GM19438 (cell line): ENCODE measurements around the gene TENM3.

Experiments
- ATAC-seq: cut with Tn5 transposase; IDR thresholded peaks from one replicate; pipeline ENCODE4 v1.9.1; 2021; ENCODE audit warnings: low read depth; ENCODE audit not compliant: unreplicated experiment

Gene TENM3

GRCh38 chr4:182250446-182250845, 7.2 kb downstream of the TENM3 start:
- ATAC-seq = no peak

GRCh38 chr4:182251116-182251515, 7.9 kb downstream of the TENM3 start:
- no peak for ATAC-seq

- no peak for ATAC-seq
Observed at GRCh38 chr4:182252220-182252619, 9.0 kb downstream of the TENM3 start.

GRCh38 chr4:182254026-182254780, 11.0 kb downstream of the TENM3 start:
- ATAC-seq = no peak

GRCh38 chr4:182255441-182256190, 12.4 kb downstream of the TENM3 start:
- no peak for ATAC-seq

GRCh38 chr4:182257016-182257415, 13.8 kb downstream of the TENM3 start:
- ATAC-seq = no peak

- no peak for ATAC-seq
Observed at GRCh38 chr4:182257503-182257902, 14.3 kb downstream of the TENM3 start.

- no peak for ATAC-seq
Observed at GRCh38 chr4:182258441-182259000, 15.3 kb downstream of the TENM3 start.

GRCh38 chr4:182261651-182262223, 18.5 kb downstream of the TENM3 start:
- no peak for ATAC-seq

- ATAC-seq = no peak
Observed at GRCh38 chr4:182263562-182263961, 20.4 kb downstream of the TENM3 start.

- ATAC-seq = no peak
Observed at GRCh38 chr4:182264139-182264752, 21.0 kb downstream of the TENM3 start.

- ATAC-seq = no peak
Observed at GRCh38 chr4:182265881-182266280, 22.7 kb downstream of the TENM3 start.

GRCh38 chr4:182267048-182267447, 23.8 kb downstream of the TENM3 start:
- no peak for ATAC-seq

- ATAC-seq = no peak
Observed at GRCh38 chr4:182268966-182269365, 25.8 kb downstream of the TENM3 start.

- no peak for ATAC-seq
Observed at GRCh38 chr4:182271731-182272130, 28.5 kb downstream of the TENM3 start.

- no peak for ATAC-seq
Observed at GRCh38 chr4:182272151-182272550, 28.9 kb downstream of the TENM3 start.

- no peak for ATAC-seq
Observed at GRCh38 chr4:182273191-182273935, 30.2 kb downstream of the TENM3 start.

- no peak for ATAC-seq
Observed at GRCh38 chr4:182276210-182277109, 33.3 kb downstream of the TENM3 start.

GRCh38 chr4:182277377-182277776, 34.2 kb downstream of the TENM3 start:
- no peak for ATAC-seq
